WERI-Rb-1 (cell line): ENCODE data around the gene NRG3.
"Not testable (repeated sequence)": the region's sequence is repeated elsewhere in the genome, so short reads cannot be mapped to it uniquely, and the experiment has no call there.

Source experiments
- DNase-seq: peaks from one replicate; pipeline ENCODE4 v3.0.0-alpha.2; 2020
- H3K27ac ChIP-seq: fragments of 250-450 bp; sonication (Bioruptor Pico); 2 replicates; pipeline ENCODE4 v1.5.1; 2020; ENCODE audit warnings: mild to moderate bottlenecking, moderate library complexity
- H3K27me3 ChIP-seq: fragments of 250-450 bp; sonication (Bioruptor Pico); 2 replicates; pipeline ENCODE4 v1.5.1; 2021; ENCODE audit warnings: mild to moderate bottlenecking, low read depth, moderate library complexity; ENCODE audit not compliant: insufficient read depth, severe bottlenecking
- H3K36me3 ChIP-seq: fragments of 250-450 bp; sonication (Bioruptor Pico); 2 replicates; pipeline ENCODE4 v1.5.1; 2020; ENCODE audit warnings: mild to moderate bottlenecking, moderate library complexity
- H3K4me3 ChIP-seq: 2 replicates; pipeline ENCODE4 v1.5.1; 2011; ENCODE audit warnings: low read depth, mild to moderate bottlenecking, control low read depth, low read length
- H3K9me3 ChIP-seq: fragments of 250-450 bp; sonication (Bioruptor Pico); 2 replicates; pipeline ENCODE4 v1.5.1; 2021; ENCODE audit warnings: mild to moderate bottlenecking, moderate library complexity; ENCODE audit not compliant: severe bottlenecking
- CTCF ChIP-seq: IDR thresholded peaks from 2 replicates; pipeline ENCODE4 v1.5.1; 2011; ENCODE audit warnings: low read depth, mild to moderate bottlenecking, control low read depth, inconsistent platforms, low read length

The NRG3 gene

GRCh38 chr10:82335831-82336230 lies 460.8 kb downstream of the NRG3 start:
- Histone ChIP-seq H3K4me3 (no peak overlapping the region), H3K27ac (no peak overlapping the region), H3K9me3 (no peaks in the 10 kb centered on the region), H3K27me3 (no peaks in the 10 kb centered on the region), H3K36me3 (no peaks in the 10 kb centered on the region)
- no peak for TF ChIP-seq CTCF
- DNase-seq = no peak

- H3K9me3 ChIP-seq = no peaks in the 10 kb centered on the region
- no peak for TF ChIP-seq CTCF
- no peak overlapping the region for H3K4me3 ChIP-seq
- no peak overlapping the region for H3K27ac ChIP-seq
- no peaks in the 10 kb centered on the region for H3K27me3 ChIP-seq
- no peaks in the 10 kb centered on the region for H3K36me3 ChIP-seq
- no peak for DNase-seq
Observed at GRCh38 chr10:82340166-82340565, 465.2 kb downstream of the NRG3 start.

- H3K36me3 ChIP-seq, H3K4me3 ChIP-seq, H3K27me3 ChIP-seq, H3K27ac ChIP-seq, H3K9me3 ChIP-seq, DNase-seq: not testable (repeated sequence)
Observed at GRCh38 chr10:82349590-82349989, 474.6 kb downstream of the NRG3 start.

GRCh38 chr10:82353381-82353780 lies 478.4 kb downstream of the NRG3 start:
- Histone ChIP-seq H3K27me3 (no peaks in the 10 kb centered on the region), H3K4me3 (no peak overlapping the region), H3K9me3 (no peaks in the 10 kb centered on the region), H3K36me3 (no peaks in the 10 kb centered on the region), H3K27ac (no peak overlapping the region)
- no peak for DNase-seq
- no peak for TF ChIP-seq CTCF

GRCh38 chr10:82358486-82359099 lies 483.6 kb downstream of the NRG3 start:
- H3K4me3 ChIP-seq = no peak overlapping the region
- H3K27me3 ChIP-seq = no peaks in the 10 kb centered on the region
- no peaks in the 10 kb centered on the region for H3K9me3 ChIP-seq
- no peaks in the 10 kb centered on the region for H3K36me3 ChIP-seq
- TF ChIP-seq CTCF = no peak
- no peak overlapping the region for H3K27ac ChIP-seq
- DNase-seq = no peak

GRCh38 chr10:82361256-82361655 lies 486.3 kb downstream of the NRG3 start:
- no peaks in the 10 kb centered on the region for H3K36me3 ChIP-seq
- no peaks in the 10 kb centered on the region for H3K9me3 ChIP-seq
- H3K27ac ChIP-seq = no peak overlapping the region
- H3K4me3 ChIP-seq = no peak overlapping the region
- TF ChIP-seq CTCF = no peak
- no peak for DNase-seq
- no peaks in the 10 kb centered on the region for H3K27me3 ChIP-seq
